ENCODE measurements around the gene TGM1. TPM values are rescaled to one million over a fixed set of nuclear protein-coding genes. Genes with fewer than 3 reads are reported as not detected.

TGM1 gene
- total and polyA plus RNA-seq, 2 donors (not counting 1 experiment from before 2014, with no cell fraction given) = 0.83 to 1.4 TPM

DNA sequence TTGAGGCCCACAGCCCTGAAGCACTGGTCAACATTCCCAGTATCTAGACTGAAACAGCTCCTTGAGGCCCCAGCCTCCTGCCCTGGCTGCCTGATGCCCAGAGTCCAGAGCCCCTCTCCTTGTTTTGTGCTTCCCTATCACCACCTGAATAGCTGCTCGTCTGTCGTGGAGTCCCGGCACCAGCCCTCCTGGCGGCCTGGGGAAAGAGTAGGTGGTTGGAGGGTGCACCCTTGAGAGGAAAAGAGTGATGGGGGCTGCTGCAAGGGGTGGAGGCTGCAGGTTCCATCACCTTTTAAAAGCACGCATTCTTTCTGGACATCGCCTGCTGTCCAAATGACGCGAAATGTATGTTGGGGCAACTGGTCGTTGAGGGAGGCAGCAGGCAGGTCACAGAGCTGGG is 5.2 kb upstream of the TGM1 start:
- Histone ChIP-seq H3K9ac (ENCODE audit: insufficient read depth, low read length) (no peak overlapping the region), H3K4me3 (replicated peaks in 1 of 4; ENCODE audit: control extremely low read depth in 1 of 4, insufficient read depth in 1 of 4, low read depth in 3 of 4, low read length in 4 of 4) (no peak overlapping the region), H3K36me3 (ENCODE audit: control insufficient read depth, insufficient read depth, low read length) (peaks cover 9% of the 10 kb centered on the region), H3K4me1 (ENCODE audit: control insufficient read depth, extremely low read depth, insufficient read depth, low read length) (no peaks in the 10 kb centered on the region), H3K27me3 (ENCODE audit: control insufficient read depth, insufficient read depth, low read length) (no peaks in the 10 kb centered on the region), H3K9me3 (ENCODE audit: control insufficient read depth, insufficient read depth, low read depth, low read length) (no peaks in the 10 kb centered on the region), H3K27ac (ENCODE audit: insufficient read depth, low read length) (no peak overlapping the region), H4K20me1 (ENCODE audit: control insufficient read depth, extremely low read depth, insufficient read depth, low read length) (no peaks in the 10 kb centered on the region), H2AFZ (ENCODE audit: low read length) (no peak overlapping the region), H3K4me2 (ENCODE audit: extremely low read depth, insufficient read depth, low read length) (no peak overlapping the region), H3K79me2 (ENCODE audit: control insufficient read depth, insufficient read depth, low read length) (no peaks in the 10 kb centered on the region)
- DNase-seq (ENCODE audit: low read depth in 2 of 2) = no peak
- TF ChIP-seq, protein P1, sequence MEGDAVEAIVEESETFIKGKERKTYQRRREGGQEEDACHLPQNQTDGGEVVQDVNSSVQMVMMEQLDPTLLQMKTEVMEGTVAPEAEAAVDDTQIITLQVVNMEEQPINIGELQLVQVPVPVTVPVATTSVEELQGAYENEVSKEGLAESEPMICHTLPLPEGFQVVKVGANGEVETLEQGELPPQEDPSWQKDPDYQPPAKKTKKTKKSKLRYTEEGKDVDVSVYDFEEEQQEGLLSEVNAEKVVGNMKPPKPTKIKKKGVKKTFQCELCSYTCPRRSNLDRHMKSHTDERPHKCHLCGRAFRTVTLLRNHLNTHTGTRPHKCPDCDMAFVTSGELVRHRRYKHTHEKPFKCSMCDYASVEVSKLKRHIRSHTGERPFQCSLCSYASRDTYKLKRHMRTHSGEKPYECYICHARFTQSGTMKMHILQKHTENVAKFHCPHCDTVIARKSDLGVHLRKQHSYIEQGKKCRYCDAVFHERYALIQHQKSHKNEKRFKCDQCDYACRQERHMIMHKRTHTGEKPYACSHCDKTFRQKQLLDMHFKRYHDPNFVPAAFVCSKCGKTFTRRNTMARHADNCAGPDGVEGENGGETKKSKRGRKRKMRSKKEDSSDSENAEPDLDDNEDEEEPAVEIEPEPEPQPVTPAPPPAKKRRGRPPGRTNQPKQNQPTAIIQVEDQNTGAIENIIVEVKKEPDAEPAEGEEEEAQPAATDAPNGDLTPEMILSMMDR (conservative IDR thresholded peaks at IDR 0.05 in 1 of 2, IDR thresholded peaks at IDR 0.05 in 1 of 2; ENCODE audit: low read depth in 1 of 2, low read length in 2 of 2) = no peak
- no peak for TF ChIP-seq EZH2 (IDR thresholded peaks at IDR 0.05; ENCODE audit: low read length, missing control alignments)

DNA sequence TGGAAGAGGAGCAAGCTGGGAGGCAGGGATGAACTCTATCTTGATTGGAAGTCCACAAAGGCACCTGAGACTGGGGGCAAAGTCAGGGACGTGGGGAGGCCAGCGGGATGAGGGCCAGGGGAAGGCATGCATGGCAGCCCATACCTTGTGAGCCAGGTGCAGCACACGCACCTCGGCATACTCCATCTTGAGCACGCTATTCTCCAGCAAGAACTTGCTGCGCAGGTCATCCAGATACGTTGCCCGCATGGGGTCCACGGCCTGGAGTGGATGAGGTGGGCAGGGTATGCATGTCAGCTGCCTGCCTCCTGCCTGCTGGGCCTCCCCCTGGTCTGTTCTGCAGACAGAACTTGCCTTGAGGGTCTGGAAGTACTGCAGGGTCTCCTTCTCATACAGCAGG is 4.5 kb upstream of the TGM1 start:
- Histone ChIP-seq H2AFZ (ENCODE audit: low read length) (no peak overlapping the region), H3K79me2 (ENCODE audit: control insufficient read depth, insufficient read depth, low read length) (no peaks in the 10 kb centered on the region), H3K27ac (ENCODE audit: insufficient read depth, low read length) (no peak overlapping the region), H4K20me1 (ENCODE audit: control insufficient read depth, extremely low read depth, insufficient read depth, low read length) (no peaks in the 10 kb centered on the region), H3K9me3 (ENCODE audit: control insufficient read depth, insufficient read depth, low read depth, low read length) (no peaks in the 10 kb centered on the region), H3K36me3 (ENCODE audit: control insufficient read depth, insufficient read depth, low read length) (peaks cover 9% of the 10 kb centered on the region), H3K4me2 (ENCODE audit: extremely low read depth, insufficient read depth, low read length) (no peak overlapping the region), H3K4me3 (replicated peaks in 1 of 4; ENCODE audit: control extremely low read depth in 1 of 4, insufficient read depth in 1 of 4, low read depth in 3 of 4, low read length in 4 of 4) (no peak overlapping the region), H3K27me3 (ENCODE audit: control insufficient read depth, insufficient read depth, low read length) (no peaks in the 10 kb centered on the region), H3K4me1 (ENCODE audit: control insufficient read depth, extremely low read depth, insufficient read depth, low read length) (no peaks in the 10 kb centered on the region), H3K9ac (ENCODE audit: insufficient read depth, low read length) (no peak overlapping the region)
- DNase-seq (ENCODE audit: low read depth in 2 of 2) = no peak
- TF ChIP-seq EZH2 (IDR thresholded peaks at IDR 0.05; ENCODE audit: low read length, missing control alignments) = no peak
- TF ChIP-seq, protein P1 (conservative IDR thresholded peaks at IDR 0.05 in 1 of 2, IDR thresholded peaks at IDR 0.05 in 1 of 2; ENCODE audit: low read depth in 1 of 2, low read length in 2 of 2) = no peak

DNA sequence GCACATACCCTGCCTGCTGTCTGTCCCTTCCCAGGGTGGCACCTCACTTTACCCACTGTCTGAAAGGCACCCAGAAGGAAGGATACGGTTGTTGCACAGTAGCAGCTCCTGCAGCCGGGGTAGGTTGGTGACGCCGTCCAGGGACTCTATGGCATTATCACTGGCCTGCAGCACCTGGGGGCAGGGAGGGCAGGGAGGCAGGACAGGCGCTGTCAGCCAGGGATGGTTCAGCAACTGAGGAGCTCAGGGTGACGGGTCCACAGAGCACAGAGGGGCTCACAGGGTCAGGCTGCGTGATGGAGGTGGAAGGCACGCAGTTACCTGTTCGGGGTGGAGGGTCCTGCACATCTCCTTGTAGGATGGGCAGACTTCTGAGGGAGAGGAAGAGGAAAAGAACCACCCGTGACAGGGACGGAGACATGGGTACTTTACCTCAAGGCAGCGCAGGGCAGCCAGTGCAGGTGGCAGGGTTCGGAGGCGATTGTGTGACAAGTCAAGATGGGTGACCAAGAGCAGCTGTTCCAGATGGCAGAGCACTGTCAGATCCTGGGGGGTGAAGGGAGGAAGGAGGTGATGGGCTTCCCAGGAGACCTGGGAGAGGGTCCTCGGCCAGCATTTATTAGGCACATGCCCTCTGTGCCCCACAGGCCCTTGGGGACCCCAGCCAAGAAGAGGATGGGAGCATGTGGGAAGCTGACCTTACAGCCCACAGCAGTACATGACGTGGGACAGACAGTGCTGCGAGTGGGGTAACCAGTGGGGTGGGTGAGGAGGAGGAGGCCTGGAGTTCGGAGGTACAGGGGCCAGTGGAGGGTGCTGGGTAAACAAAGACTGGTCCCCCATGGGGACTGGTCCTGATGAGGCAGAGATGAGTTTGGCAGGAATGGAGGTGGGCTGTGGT is 3.6 kb upstream of the TGM1 start:
- peaks cover 9% of the 10 kb centered on the region for H3K36me3 ChIP-seq (ENCODE audit: control insufficient read depth, insufficient read depth, low read length)
- no peak overlapping the region for H3K4me2 ChIP-seq (ENCODE audit: extremely low read depth, insufficient read depth, low read length)
- no peak overlapping the region for H2AFZ ChIP-seq (ENCODE audit: low read length)
- TF ChIP-seq, protein P1 (conservative IDR thresholded peaks at IDR 0.05 in 1 of 2, IDR thresholded peaks at IDR 0.05 in 1 of 2; ENCODE audit: low read depth in 1 of 2, low read length in 2 of 2) = no peak
- TF ChIP-seq EZH2 (IDR thresholded peaks at IDR 0.05; ENCODE audit: low read length, missing control alignments) = no peak
- H3K4me3 ChIP-seq (replicated peaks in 1 of 4; ENCODE audit: control extremely low read depth in 1 of 4, insufficient read depth in 1 of 4, low read depth in 3 of 4, low read length in 4 of 4) = no peak overlapping the region
- no peaks in the 10 kb centered on the region for H3K27me3 ChIP-seq (ENCODE audit: control insufficient read depth, insufficient read depth, low read length)
- DNase-seq (ENCODE audit: low read depth in 2 of 2) = no peak
- no peaks in the 10 kb centered on the region for H3K79me2 ChIP-seq (ENCODE audit: control insufficient read depth, insufficient read depth, low read length)
- no peaks in the 10 kb centered on the region for H3K4me1 ChIP-seq (ENCODE audit: control insufficient read depth, extremely low read depth, insufficient read depth, low read length)
- no peaks in the 10 kb centered on the region for H3K9me3 ChIP-seq (ENCODE audit: control insufficient read depth, insufficient read depth, low read depth, low read length)
- H4K20me1 ChIP-seq (ENCODE audit: control insufficient read depth, extremely low read depth, insufficient read depth, low read length) = no peaks in the 10 kb centered on the region
- no peak overlapping the region for H3K9ac ChIP-seq (ENCODE audit: insufficient read depth, low read length)
- no peak overlapping the region for H3K27ac ChIP-seq (ENCODE audit: insufficient read depth, low read length)
